Mesodermal cell (in vitro differentiated cells): ENCODE measurements around the gene PCGF6.
A peak's percentile ranks its signal among the peaks of the same experiment; 100 is the strongest.
"Not testable (repeated sequence)": the region's sequence is repeated elsewhere in the genome, so short reads cannot be mapped to it uniquely, and the experiment has no call there.

Experiments
- H3K27ac ChIP-seq: 2 replicates; pipeline ENCODE4 v1.7.0; 2013; ENCODE audit warnings: mild to moderate bottlenecking, low read depth, low read length, moderate library complexity; ENCODE audit not compliant: severe bottlenecking
- H3K36me3 ChIP-seq: 2 replicates; pipeline ENCODE4 v1.7.1; 2013; ENCODE audit warnings: mild to moderate bottlenecking, low read length, moderate library complexity; ENCODE audit not compliant: control insufficient read depth, insufficient read depth
- H3K4me1 ChIP-seq: one replicate; pipeline ENCODE4 v1.7.1; 2013; ENCODE audit warnings: mild to moderate bottlenecking, low read length; ENCODE audit not compliant: insufficient read depth, control insufficient read depth, poor library complexity, severe bottlenecking
- H3K4me3 ChIP-seq: 2 replicates; pipeline ENCODE4 v1.7.0; 2013; ENCODE audit warnings: low read length, control low read depth, mild to moderate bottlenecking; ENCODE audit not compliant: insufficient read depth, poor library complexity, severe bottlenecking; ENCODE audit errors: extremely low read depth
- H3K9me3 ChIP-seq: 2 replicates; pipeline ENCODE4 v1.7.1; 2013; ENCODE audit warnings: mild to moderate bottlenecking, low read length, moderate library complexity; ENCODE audit not compliant: control insufficient read depth
- WGBS, 2 experiments: methylation state at CpG; one replicate each; pipeline ENCODE4 v1.1.5; 2013; ENCODE audit warnings: missing lambda C conversion rate in 2 of 2; ENCODE audit not compliant: insufficient coverage in 2 of 2; 5-methylcytosine and 5-hydroxymethylcytosine counted together

The PCGF6 gene

GRCh38 chr10:103278862-103279298, 72.1 kb downstream of the PCGF6 start:
- Histone ChIP-seq H3K9me3 (no peaks in the 10 kb centered on the region), H3K4me3 (peak overlapping the region; percentile 49), H3K36me3 (peaks cover under 1% of the 10 kb centered on the region), H3K4me1 (peaks cover 15% of the 10 kb centered on the region), H3K27ac (no peak overlapping the region)
- 5 to 38% methylated on average over 1 to 11 of the region's 11 CpGs for WGBS, 2 experiments

GRCh38 chr10:103278537-103278823, 72.5 kb downstream of the PCGF6 start:
- Histone ChIP-seq H3K9me3 (no peaks in the 10 kb centered on the region), H3K4me3 (peak overlapping the region; percentile 49), H3K36me3 (no peaks in the 10 kb centered on the region), H3K4me1 (peaks cover 19% of the 10 kb centered on the region), H3K27ac (no peak overlapping the region)
- 10 to 27% methylated on average over 5 to 9 of the region's 12 CpGs for WGBS, 2 experiments

- WGBS, 2 experiments: 7 to 9% methylated on average over 57 to 70 of the region's 76 CpGs
- no peaks in the 10 kb centered on the region for H3K9me3 ChIP-seq
- peaks cover 24% of the 10 kb centered on the region for H3K4me1 ChIP-seq
- H3K36me3 ChIP-seq: no peaks in the 10 kb centered on the region
- peak overlapping the region; percentile 49 for H3K4me3 ChIP-seq
- H3K27ac ChIP-seq: no peak overlapping the region
Observed at GRCh38 chr10:103277713-103278536, 73.0 kb downstream of the PCGF6 start.

GRCh38 chr10:103276896-103277712, 73.8 kb downstream of the PCGF6 start, which contains the start of gene INA:
TSS of gene INA (plus strand) at chr10:103277138. CDS start at chr10:103277212, 74 bp downstream.
- Histone ChIP-seq H3K4me1 (peaks cover 27% of the 10 kb centered on the region), H3K27ac (no peak within 1 kb of the TSS), H3K9me3 (no peaks in the 10 kb centered on the region), H3K36me3 (no peaks in the 10 kb centered on the region), H3K4me3 (peak within 1 kb of the TSS; percentile 49)
- 1% methylated on average over 75 to 80 of the region's 105 CpGs for WGBS, 2 experiments

GRCh38 chr10:103276251-103276895, 74.6 kb downstream of the PCGF6 start:
- no peaks in the 10 kb centered on the region for H3K36me3 ChIP-seq
- WGBS, 2 experiments: 43 to 55% methylated on average over 6 to 10 of the region's 21 CpGs
- peaks cover 26% of the 10 kb centered on the region for H3K4me1 ChIP-seq
- H3K9me3 ChIP-seq: no peaks in the 10 kb centered on the region
- no peak overlapping the region for H3K27ac ChIP-seq
- H3K4me3 ChIP-seq: peak overlapping the region; percentile 49

GRCh38 chr10:103273041-103273441, 77.9 kb downstream of the PCGF6 start:
- no peaks in the 10 kb centered on the region for H3K36me3 ChIP-seq
- WGBS, 2 experiments: 45 to 46% methylated on average over 4 of the region's 4 CpGs
- H3K4me1 ChIP-seq: peaks cover 24% of the 10 kb centered on the region
- no peak overlapping the region for H3K27ac ChIP-seq
- H3K9me3 ChIP-seq: no peaks in the 10 kb centered on the region
- no peak overlapping the region for H3K4me3 ChIP-seq

- Histone ChIP-seq H3K4me1 (no peaks in the 10 kb centered on the region), H3K27ac (no peak overlapping the region), H3K9me3 (no peaks in the 10 kb centered on the region), H3K4me3 (no peak overlapping the region), H3K36me3 (no peaks in the 10 kb centered on the region)
- WGBS, 2 experiments: 40 to 56% methylated on average over 5 to 9 of the region's 11 CpGs
Observed at GRCh38 chr10:103265717-103266329, 85.1 kb downstream of the PCGF6 start.

GRCh38 chr10:103262229-103262628, 88.7 kb downstream of the PCGF6 start:
- 73 to 80% methylated on average over 1 to 2 of the region's 3 CpGs for WGBS, 2 experiments
- H3K27ac ChIP-seq: no peak overlapping the region
- H3K9me3 ChIP-seq: peaks cover 10% of the 10 kb centered on the region
- H3K4me1 ChIP-seq: no peaks in the 10 kb centered on the region
- no peak overlapping the region for H3K4me3 ChIP-seq
- no peaks in the 10 kb centered on the region for H3K36me3 ChIP-seq

GRCh38 chr10:103259989-103260388, 91.0 kb downstream of the PCGF6 start:
- Histone ChIP-seq H3K4me3 (no peak overlapping the region), H3K4me1 (no peaks in the 10 kb centered on the region), H3K36me3 (no peaks in the 10 kb centered on the region), H3K9me3 (peaks cover 10% of the 10 kb centered on the region), H3K27ac (no peak overlapping the region)
- 82 to 92% methylated on average over 4 of the region's 5 CpGs for WGBS, 2 experiments

GRCh38 chr10:103258928-103259327, 92.0 kb downstream of the PCGF6 start:
- H3K4me3 ChIP-seq, H3K36me3 ChIP-seq, H3K9me3 ChIP-seq, H3K27ac ChIP-seq, H3K4me1 ChIP-seq: not testable (repeated sequence)
- WGBS, 2 experiments: 92 to 100% methylated on average over 3 to 4 of the region's 4 CpGs
